ENCODE data around the gene SPINK4. TPM values are rescaled to one million over a fixed set of nuclear protein-coding genes. Genes with fewer than 3 reads are reported as not detected.

The SPINK4 gene
- total RNA-seq, 6 experiments from 2014 or later: not detected

- TF ChIP-seq POLR2A (IDR thresholded peaks at IDR 0.05) (no peak), CTCF (IDR thresholded peaks at IDR 0.05) (no peak)
- 100% methylated on average over 1 of the region's 2 CpGs for WGBS (ENCODE audit: insufficient coverage, low coverage, low lambda C conversion rate, missing lambda C conversion rate)
- ATAC-seq: no peak
- H3K36me3 ChIP-seq: peaks cover 11 to 87% (median 34%) of the 10 kb centered on the region in 4 donors
- intact Hi-C loops (cut with DNase I): no loop called here
- H3K27me3 ChIP-seq: no peaks in the 10 kb centered on the region
- no peaks in the 10 kb centered on the region for H3K9me3 ChIP-seq
- DNase-seq: no peak
- no peak overlapping the region for H3K27ac ChIP-seq
- H3K4me1 ChIP-seq: no peaks in the 10 kb centered on the region
- no peak overlapping the region for H3K4me3 ChIP-seq
Observed at GRCh38 chr9:33273972-33274328, 34.0 kb downstream of the SPINK4 start.

- Histone ChIP-seq H3K4me1 (no peaks in the 10 kb centered on the region), H3K36me3 (peaks cover 11 to 90% (median 38%) of the 10 kb centered on the region in 4 donors), H3K4me3 (no peak overlapping the region), H3K9me3 (no peaks in the 10 kb centered on the region), H3K27me3 (no peaks in the 10 kb centered on the region), H3K27ac (no peak overlapping the region)
- DNase-seq (no peak), ATAC-seq (no peak)
- intact Hi-C loops (cut with DNase I): no loop called here
- 93% methylated on average over 4 of the region's 4 CpGs for WGBS (ENCODE audit: insufficient coverage, low coverage, low lambda C conversion rate, missing lambda C conversion rate)
- no peak for TF ChIP-seq CTCF (IDR thresholded peaks at IDR 0.05)
- no peak for TF ChIP-seq POLR2A (IDR thresholded peaks at IDR 0.05)
Observed at GRCh38 chr9:33277484-33277883, 37.5 kb downstream of the SPINK4 start.

GRCh38 chr9:33285502-33285901, 45.5 kb downstream of the SPINK4 start:
- no peak for ATAC-seq
- no peak overlapping the region for H3K4me3 ChIP-seq
- WGBS (ENCODE audit: insufficient coverage, low coverage, low lambda C conversion rate, missing lambda C conversion rate): 44% methylated on average over 4 of the region's 5 CpGs
- no peaks in the 10 kb centered on the region for H3K27me3 ChIP-seq
- H3K9me3 ChIP-seq: no peaks in the 10 kb centered on the region
- peaks cover 0 to 25% (median 7%) of the 10 kb centered on the region in 4 donors for H3K36me3 ChIP-seq
- intact Hi-C loops (cut with DNase I): no loop called here
- H3K4me1 ChIP-seq: peaks cover 0 to 9% (median 2%) of the 10 kb centered on the region in 4 donors
- no peak for DNase-seq
- no peak overlapping the region for H3K27ac ChIP-seq
- no peak for TF ChIP-seq CTCF (IDR thresholded peaks at IDR 0.05)
- TF ChIP-seq POLR2A (IDR thresholded peaks at IDR 0.05): no peak

GRCh38 chr9:33287087-33287490, 47.1 kb downstream of the SPINK4 start:
- Histone ChIP-seq H3K4me1 (peaks cover 0 to 18% (median 6%) of the 10 kb centered on the region in 4 donors), H3K9me3 (no peaks in the 10 kb centered on the region), H3K36me3 (peaks cover 0 to 11% (median 0%) of the 10 kb centered on the region in 4 donors), H3K4me3 (no peak overlapping the region), H3K27ac (peak overlapping the region in 2 of 3 donors; percentile 32 to 38), H3K27me3 (no peaks in the 10 kb centered on the region)
- 46% methylated on average over 4 of the region's 4 CpGs for WGBS (ENCODE audit: insufficient coverage, low coverage, low lambda C conversion rate, missing lambda C conversion rate)
- ATAC-seq (peak; percentile 34 to 57 (median 48)), DNase-seq (peak in 1 of 3 donors; percentile 61)
- TF ChIP-seq POLR2A (IDR thresholded peaks at IDR 0.05): no peak
- TF ChIP-seq CTCF (IDR thresholded peaks at IDR 0.05): peak; percentile 58 to 82 (median 78)
- intact Hi-C loops (cut with DNase I): no loop called here

GRCh38 chr9:33288235-33288634, 48.3 kb downstream of the SPINK4 start:
- ATAC-seq (no peak), DNase-seq (peak in 1 of 3 donors; percentile 18)
- H3K27ac ChIP-seq: no peak overlapping the region

More at GRCh38 chr9:33288235-33288634, 48.3 kb downstream of the SPINK4 start:
- H3K27me3 ChIP-seq: no peaks in the 10 kb centered on the region
- no peak overlapping the region for H3K4me3 ChIP-seq
- intact Hi-C loops (cut with DNase I): no loop called here
- no peak for TF ChIP-seq POLR2A (IDR thresholded peaks at IDR 0.05)
- no peak for TF ChIP-seq CTCF (IDR thresholded peaks at IDR 0.05)
- 55% methylated on average over 2 of the region's 4 CpGs for WGBS (ENCODE audit: insufficient coverage, low coverage, low lambda C conversion rate, missing lambda C conversion rate)
- no peaks in the 10 kb centered on the region for H3K9me3 ChIP-seq
- H3K4me1 ChIP-seq: peaks cover 0 to 30% (median 12%) of the 10 kb centered on the region in 4 donors
- no peaks in the 10 kb centered on the region for H3K36me3 ChIP-seq
